ENCODE data around the gene PIANP. TPM values are rescaled to one million over a fixed set of nuclear protein-coding genes. Genes with fewer than 3 reads are reported as not detected.

PIANP gene, protein sequence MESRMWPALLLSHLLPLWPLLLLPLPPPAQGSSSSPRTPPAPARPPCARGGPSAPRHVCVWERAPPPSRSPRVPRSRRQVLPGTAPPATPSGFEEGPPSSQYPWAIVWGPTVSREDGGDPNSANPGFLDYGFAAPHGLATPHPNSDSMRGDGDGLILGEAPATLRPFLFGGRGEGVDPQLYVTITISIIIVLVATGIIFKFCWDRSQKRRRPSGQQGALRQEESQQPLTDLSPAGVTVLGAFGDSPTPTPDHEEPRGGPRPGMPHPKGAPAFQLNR
- total RNA-seq, result 1.1 and 1.3 TPM in 2 replicates

DNA sequence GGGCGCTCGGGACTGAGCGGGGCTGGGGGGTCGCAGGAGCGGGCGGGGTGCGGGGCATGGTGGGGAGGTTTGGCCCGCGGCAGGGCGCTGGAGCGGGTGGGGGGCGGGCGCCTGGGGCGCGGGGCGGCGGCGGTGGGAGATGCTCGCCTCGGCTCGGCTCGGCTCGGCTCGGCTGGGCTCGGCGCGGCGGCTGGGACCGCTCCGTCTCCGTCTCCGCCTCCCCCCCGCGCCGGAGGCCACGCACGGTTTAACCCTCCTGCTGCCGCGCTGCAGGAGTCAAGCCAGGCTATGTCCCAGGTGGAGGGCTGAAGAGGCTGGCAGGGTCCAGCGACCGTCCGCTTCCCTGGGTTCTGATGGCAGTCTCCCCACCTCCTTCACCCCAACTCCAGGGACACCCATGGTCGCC lies at the start of gene PIANP:
Gene PIANP (minus strand): TSS at position 170 of the 406 bp plus-strand sequence. CDS start 2,754 bp downstream, outside the sequence.

DNA sequence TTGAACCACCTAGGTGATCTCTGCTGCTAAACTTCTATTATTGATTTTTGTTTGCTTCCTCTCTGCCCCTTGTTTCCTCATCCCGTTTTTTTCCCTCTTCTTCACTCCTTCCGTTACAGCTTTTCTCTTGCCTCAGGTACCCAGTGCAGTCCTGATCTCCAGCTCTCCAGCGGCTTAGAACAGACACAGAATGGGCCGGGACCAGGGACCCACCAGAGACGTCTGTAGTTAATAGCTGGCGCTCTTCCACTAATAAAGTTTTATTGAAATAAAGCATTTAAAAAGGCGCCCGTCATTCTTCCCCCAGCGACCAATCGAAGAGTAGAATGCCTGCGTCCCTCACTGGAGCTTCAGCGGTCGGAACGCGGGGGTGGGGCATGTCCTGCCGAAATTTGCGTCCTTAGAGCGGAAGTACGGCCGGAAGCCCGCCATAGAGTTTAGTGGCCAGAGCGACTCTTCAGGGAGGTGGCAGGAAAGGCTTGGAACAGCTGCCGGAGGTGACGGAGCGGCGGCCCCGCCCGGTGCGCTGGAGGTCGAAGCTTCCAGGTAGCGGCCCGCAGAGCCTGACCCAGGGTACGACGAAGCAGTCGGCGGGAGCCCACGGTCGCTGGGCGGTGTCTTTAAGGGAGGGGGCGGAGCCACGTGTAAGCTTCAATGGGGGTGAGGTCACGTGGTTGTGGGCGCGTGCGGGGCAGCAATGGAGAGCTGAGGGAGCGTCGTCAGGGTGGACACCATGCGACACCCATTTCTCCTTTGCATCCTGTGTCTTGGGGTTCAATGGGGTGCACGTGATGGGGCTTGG lies 23.2 kb upstream of the PIANP start, which contains the start of gene COPS7A:
Gene COPS7A (plus strand): TSS at position 440 of the 802 bp plus-strand sequence. CDS start 611 bp downstream, outside the sequence.

DNA sequence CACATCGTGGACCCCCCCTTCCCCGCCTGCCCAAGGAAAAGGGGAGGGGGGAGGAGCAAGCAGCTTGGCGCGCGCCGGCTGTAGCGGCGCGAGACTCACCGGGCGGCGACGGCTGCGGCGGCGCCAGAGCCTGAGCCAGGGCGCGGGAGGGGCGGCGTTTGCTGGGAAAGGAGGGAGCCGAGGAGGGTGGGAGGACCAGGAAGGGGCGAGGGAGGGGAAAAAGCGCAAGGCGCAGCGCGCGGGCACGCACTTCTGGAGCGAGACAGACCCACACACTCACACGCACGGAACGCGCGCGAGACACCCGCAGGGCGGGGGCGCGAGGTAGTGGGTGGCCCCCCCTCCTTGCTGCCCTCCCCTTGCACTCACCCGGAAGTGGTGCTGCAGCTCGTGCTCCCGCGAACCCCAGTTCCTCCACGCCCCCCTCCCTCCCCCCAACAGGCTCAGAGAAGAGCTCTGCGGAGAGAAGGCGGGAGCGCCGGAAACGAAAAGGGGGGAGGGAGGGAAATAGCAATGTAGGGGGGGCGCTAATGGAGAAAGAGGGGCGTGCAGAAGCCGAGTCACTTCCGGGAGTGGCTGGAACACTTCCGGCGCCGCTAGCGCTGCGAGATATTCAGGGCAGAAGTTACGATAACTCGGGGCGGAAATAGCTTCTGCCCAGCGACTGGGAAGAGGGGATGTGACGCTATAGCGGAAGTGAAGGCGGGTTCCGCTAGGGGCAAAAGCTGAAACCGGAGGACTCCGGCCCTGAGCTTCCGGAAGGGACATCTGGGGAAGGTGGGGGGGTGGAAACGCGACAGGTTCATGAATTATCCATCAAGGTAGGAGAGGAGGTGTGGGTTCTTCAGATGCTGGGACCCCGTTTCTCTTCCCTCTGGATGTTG lies 11.4 kb downstream of the PIANP start, which contains the start of gene ZNF384:
Gene ZNF384 (minus strand): TSS at position 377 of the 884 bp plus-strand sequence. CDS start 9,855 bp downstream, outside the sequence.

DNA sequence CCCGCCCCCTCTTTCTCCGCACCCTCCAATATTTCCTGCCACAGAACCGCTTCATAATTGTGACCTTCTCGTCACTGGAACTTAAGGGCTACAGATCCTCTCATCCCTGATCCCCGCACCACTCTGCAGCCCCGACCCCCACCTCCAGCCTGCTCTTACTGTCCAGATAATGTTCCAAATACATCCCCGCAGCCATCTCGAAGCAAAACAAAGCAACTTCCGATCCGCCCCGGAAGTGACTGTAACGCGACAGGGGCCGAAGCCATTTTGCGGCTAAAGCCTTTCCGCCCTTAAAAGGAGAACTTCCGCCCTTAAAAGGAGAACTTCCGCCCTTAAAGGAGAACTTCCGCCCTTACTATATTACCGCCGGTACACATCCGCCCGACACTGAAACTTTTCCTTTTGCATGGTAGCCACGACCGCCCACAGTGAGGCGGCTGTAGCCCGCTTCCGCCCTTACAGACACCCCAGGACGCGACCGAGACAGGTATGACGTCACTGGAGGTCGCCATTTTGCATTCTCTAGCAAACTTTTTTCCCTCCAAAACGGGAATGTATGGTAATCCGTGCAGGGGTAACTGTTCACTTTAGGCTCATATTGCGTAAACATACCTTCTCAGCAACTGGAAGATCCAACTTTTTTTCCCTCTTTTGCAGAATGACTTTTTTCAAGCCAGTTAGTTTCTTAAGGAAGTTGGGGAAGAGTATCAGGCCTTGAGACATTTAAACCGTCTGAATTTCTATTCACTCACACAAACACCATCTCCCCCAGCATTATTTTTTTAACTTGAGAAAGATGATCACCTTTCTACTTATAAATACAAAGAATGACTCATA lies 37.5 kb downstream of the PIANP start, which contains the start of gene ING4:
Gene ING4 (minus strand): TSS at position 214 of the 837 bp plus-strand sequence. CDS start 18 bp downstream, at position 196.

DNA sequence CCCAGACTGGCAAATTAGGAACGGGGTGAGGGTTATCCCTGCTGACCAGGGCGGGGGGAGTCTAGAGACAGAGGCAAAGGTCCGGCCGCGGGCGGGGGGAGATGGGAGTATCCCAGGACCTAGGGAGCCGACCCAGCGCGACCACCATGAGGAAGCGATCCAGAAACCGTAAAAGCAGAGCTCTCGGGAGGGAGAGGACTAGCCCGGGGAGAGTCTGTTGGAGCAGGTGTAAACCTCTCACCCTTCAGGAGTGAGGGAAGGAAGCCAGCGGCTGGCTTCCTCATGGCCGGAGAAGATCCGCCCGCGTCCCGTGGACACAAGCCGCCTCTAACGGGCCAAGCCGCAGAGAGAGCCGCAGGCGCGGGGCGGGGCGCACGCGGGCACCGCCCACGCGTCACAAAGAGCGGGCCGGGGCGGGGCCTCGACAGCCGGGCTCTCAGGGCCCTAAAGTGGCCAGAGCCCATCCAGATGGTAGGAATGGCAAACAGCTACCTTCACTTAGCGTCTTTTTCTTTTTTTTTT lies 53.5 kb downstream of the PIANP start, which contains the start of gene ACRBP:
Gene ACRBP (minus strand): TSS at position 350 of the 522 bp plus-strand sequence. CDS start 66 bp downstream, at position 284.

Other genes with a start within 250 kb of the PIANP start
- 7.6 and 14.7 TPM in 2 replicates for gene TAPBPL, start 248.8 kb downstream of the PIANP start, total RNA-seq
- gene VAMP1, start 230.1 kb downstream of the PIANP start, total RNA-seq, result 10.9 and 20.4 TPM in 2 replicates
- gene MRPL51, start 207.6 kb downstream of the PIANP start, total RNA-seq, result 71.8 and 72.8 TPM in 2 replicates
- gene NCAPD2, start 206.7 kb downstream of the PIANP start, total RNA-seq, result 40.5 and 47.6 TPM in 2 replicates
- 12,763 and 13,179 TPM in 2 replicates for gene GAPDH, start 166.3 kb downstream of the PIANP start, total RNA-seq
- 14.7 and 16.1 TPM in 2 replicates for gene IFFO1, start 144.8 kb downstream of the PIANP start, total RNA-seq
- gene NOP2, start 132.5 kb downstream of the PIANP start, total RNA-seq, result 10.0 and 19.5 TPM in 2 replicates
- gene CHD4, start 93.4 kb downstream of the PIANP start, total RNA-seq, result 238 and 263 TPM in 2 replicates
- gene LPAR5, start 64.9 kb downstream of the PIANP start, total RNA-seq, result 0.03 TPM in 1 of 2 replicates, not detected in the other
- 0.13 and 0.26 TPM in 2 replicates for gene ACRBP, start 53.4 kb downstream of the PIANP start, total RNA-seq
- 26.9 and 27.4 TPM in 2 replicates for gene ING4, start 37.7 kb downstream of the PIANP start, total RNA-seq
- gene ZNF384, start 11.4 kb downstream of the PIANP start, total RNA-seq, result 16.4 and 16.8 TPM in 2 replicates
- gene COPS7A, start 23.2 kb upstream of the PIANP start, total RNA-seq, result 145 and 173 TPM in 2 replicates
- 158 and 166 TPM in 2 replicates for gene MLF2, start 52.3 kb upstream of the PIANP start, total RNA-seq
- gene PTMS, start 65.5 kb upstream of the PIANP start, total RNA-seq, result 45.0 and 47.1 TPM in 2 replicates
- gene LAG3, start 71.7 kb upstream of the PIANP start, total RNA-seq, result not detected in 2 replicates
- 0.26 and 13.2 TPM in 2 replicates for gene CD4, start 88.7 kb upstream of the PIANP start, total RNA-seq
- 2.7 and 6.6 TPM in 2 replicates for gene GPR162, start 121.0 kb upstream of the PIANP start, total RNA-seq
- 170 and 258 TPM in 2 replicates for gene P3H3, start 127.6 kb upstream of the PIANP start, total RNA-seq
- 2.0 and 3.2 TPM in 2 replicates for gene GNB3, start 140.1 kb upstream of the PIANP start, total RNA-seq
- 3.5 and 6.3 TPM in 2 replicates for gene CDCA3, start 150.5 kb upstream of the PIANP start, total RNA-seq
- gene USP5, start 151.3 kb upstream of the PIANP start, total RNA-seq, result 90.6 and 117 TPM in 2 replicates
- gene TPI1, start 166.7 kb upstream of the PIANP start, total RNA-seq, result 1,691 and 1,978 TPM in 2 replicates
- gene SPSB2, start 172.5 kb upstream of the PIANP start, total RNA-seq, result 4.8 and 6.3 TPM in 2 replicates
- 12.4 and 13.3 TPM in 2 replicates for gene LRRC23, start 204.0 kb upstream of the PIANP start, total RNA-seq
- gene ENO2, start 213.8 kb upstream of the PIANP start, total RNA-seq, result 153 and 183 TPM in 2 replicates
- 21.8 and 35.8 TPM in 2 replicates for gene ATN1, start 227.1 kb upstream of the PIANP start, total RNA-seq
- not detected in 2 replicates for gene RNU7-1, start 243.0 kb upstream of the PIANP start, total RNA-seq
- 64.3 and 91.7 TPM in 2 replicates for gene C12orf57, start 243.2 kb upstream of the PIANP start, total RNA-seq